Choroid plexus epithelial cell (primary cell): Measurements from ENCODE around the gene CLDN14.

Experiments
- DNase-seq: peaks from one replicate; pipeline ENCODE4 v3.0.0-alpha.2; 2010; ENCODE audit warnings: low read depth
- H3K4me3 ChIP-seq: 2 replicates; pipeline ENCODE4 v1.5.1; 2011; ENCODE audit warnings: low read depth, mild to moderate bottlenecking, control low read depth, low read length, moderate library complexity
- CTCF ChIP-seq: conservative IDR thresholded peaks from 2 replicates; pipeline ENCODE4 v1.5.1; 2011; ENCODE audit warnings: low read depth, mild to moderate bottlenecking, control low read depth, inconsistent platforms, low read length, moderate library complexity

The CLDN14 gene

GRCh38 chr21:36441715-36442114, 38.2 kb downstream of the CLDN14 start:
- TF ChIP-seq CTCF: no peak
- no peak for DNase-seq
- no peak overlapping the region for H3K4me3 ChIP-seq

GRCh38 chr21:36437745-36438128, 42.2 kb downstream of the CLDN14 start:
- TF ChIP-seq CTCF: no peak
- DNase-seq: peak; percentile 56
- H3K4me3 ChIP-seq: no peak overlapping the region

- no peak overlapping the region for H3K4me3 ChIP-seq
- TF ChIP-seq CTCF: no peak
- no peak for DNase-seq
Observed at GRCh38 chr21:36436829-36437744, 42.8 kb downstream of the CLDN14 start.

GRCh38 chr21:36434144-36434543, 45.8 kb downstream of the CLDN14 start:
- TF ChIP-seq CTCF: no peak
- no peak for DNase-seq

GRCh38 chr21:36433059-36433709, 46.7 kb downstream of the CLDN14 start:
- no peak overlapping the region for H3K4me3 ChIP-seq
- TF ChIP-seq CTCF: no peak
- no peak for DNase-seq

More at GRCh38 chr21:36434144-36434543, 45.8 kb downstream of the CLDN14 start:
- H3K4me3 ChIP-seq: no peak overlapping the region

GRCh38 chr21:36431252-36431651, 48.7 kb downstream of the CLDN14 start:
- DNase-seq: no peak
- H3K4me3 ChIP-seq: no peak overlapping the region
- no peak for TF ChIP-seq CTCF
